GM18868 (cell line): Measurements from ENCODE around the gene CASQ1.

Experiments
- ATAC-seq: cut with Tn5 transposase; IDR thresholded peaks from one replicate; pipeline ENCODE4 v1.9.1; 2021; ENCODE audit warnings: mild to moderate bottlenecking, moderate library complexity; ENCODE audit not compliant: unreplicated experiment

Gene CASQ1

DNA sequence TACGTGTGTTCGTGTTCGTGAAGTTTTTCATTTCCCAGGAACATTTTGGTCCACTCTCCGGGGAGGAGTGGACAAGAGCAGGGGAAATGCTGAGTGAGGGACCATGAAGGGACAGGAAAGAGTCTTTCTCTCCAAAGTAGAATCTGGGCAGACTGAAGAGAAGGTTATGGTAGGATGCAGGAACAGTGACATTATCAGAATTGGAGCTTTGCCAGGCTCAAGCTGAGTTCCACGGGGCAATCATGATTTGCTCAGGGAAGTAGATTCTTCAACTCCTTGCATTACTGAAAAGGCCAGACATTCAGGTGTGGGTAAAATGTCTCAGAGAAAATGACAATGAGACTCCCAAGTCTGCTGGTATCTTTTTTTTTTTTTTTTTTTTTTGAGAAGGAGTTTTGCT lies 22.4 kb upstream of the CASQ1 start:
- ATAC-seq: no peak

GRCh38 chr1:160168609-160169369 lies 21.6 kb upstream of the CASQ1 start:
- no peak for ATAC-seq

- peak; percentile 85 for ATAC-seq
These were observed 20.6 kb upstream of the CASQ1 start for GRCh38 chr1:160169553-160170399.

- ATAC-seq: no peak
These were observed 19.0 kb upstream of the CASQ1 start for GRCh38 chr1:160171354-160171753.

GRCh38 chr1:160171980-160172379 lies 18.4 kb upstream of the CASQ1 start:
- no peak for ATAC-seq

- peak; percentile 50 for ATAC-seq
These were observed 13.1 kb upstream of the CASQ1 start for GRCh38 chr1:160177231-160177630.

- no peak for ATAC-seq
These were observed 12.7 kb upstream of the CASQ1 start for GRCh38 chr1:160177667-160178066.

- ATAC-seq: no peak
These were observed 11.6 kb upstream of the CASQ1 start for GRCh38 chr1:160178731-160179130.

GRCh38 chr1:160179336-160179735 lies 11.0 kb upstream of the CASQ1 start:
- no peak for ATAC-seq

- ATAC-seq: no peak
These were observed 4.1 kb upstream of the CASQ1 start for GRCh38 chr1:160186246-160186645.

DNA sequence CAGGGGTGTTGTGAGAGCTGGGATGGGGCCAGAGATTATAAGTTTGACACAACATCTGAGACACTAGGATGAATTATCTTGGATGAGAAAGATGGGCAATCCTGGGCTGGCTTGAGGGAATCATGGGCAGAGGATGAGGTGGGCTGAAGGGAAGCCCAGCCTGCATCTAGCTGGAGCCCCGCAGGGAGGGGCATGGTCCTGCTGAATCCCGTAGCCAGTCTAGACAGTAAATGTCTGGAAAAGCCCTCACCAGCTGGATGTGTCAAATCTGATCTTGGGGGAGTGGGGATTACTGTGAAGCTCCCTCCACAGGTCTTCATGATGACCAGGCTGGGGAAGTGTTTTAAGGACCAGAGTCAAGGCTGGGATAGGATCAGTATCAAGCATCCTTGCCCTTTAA lies 3.6 kb upstream of the CASQ1 start:
- ATAC-seq: no peak

GRCh38 chr1:160187407-160187806 lies 3.0 kb upstream of the CASQ1 start:
- ATAC-seq: no peak

GRCh38 chr1:160188341-160188740 lies 2.0 kb upstream of the CASQ1 start:
- ATAC-seq: no peak

- ATAC-seq: no peak
These were observed 1.4 kb downstream of the CASQ1 start for GRCh38 chr1:160191756-160192155.

- ATAC-seq: no peak
These were observed 1.9 kb downstream of the CASQ1 start for GRCh38 chr1:160192234-160192633.

DNA sequence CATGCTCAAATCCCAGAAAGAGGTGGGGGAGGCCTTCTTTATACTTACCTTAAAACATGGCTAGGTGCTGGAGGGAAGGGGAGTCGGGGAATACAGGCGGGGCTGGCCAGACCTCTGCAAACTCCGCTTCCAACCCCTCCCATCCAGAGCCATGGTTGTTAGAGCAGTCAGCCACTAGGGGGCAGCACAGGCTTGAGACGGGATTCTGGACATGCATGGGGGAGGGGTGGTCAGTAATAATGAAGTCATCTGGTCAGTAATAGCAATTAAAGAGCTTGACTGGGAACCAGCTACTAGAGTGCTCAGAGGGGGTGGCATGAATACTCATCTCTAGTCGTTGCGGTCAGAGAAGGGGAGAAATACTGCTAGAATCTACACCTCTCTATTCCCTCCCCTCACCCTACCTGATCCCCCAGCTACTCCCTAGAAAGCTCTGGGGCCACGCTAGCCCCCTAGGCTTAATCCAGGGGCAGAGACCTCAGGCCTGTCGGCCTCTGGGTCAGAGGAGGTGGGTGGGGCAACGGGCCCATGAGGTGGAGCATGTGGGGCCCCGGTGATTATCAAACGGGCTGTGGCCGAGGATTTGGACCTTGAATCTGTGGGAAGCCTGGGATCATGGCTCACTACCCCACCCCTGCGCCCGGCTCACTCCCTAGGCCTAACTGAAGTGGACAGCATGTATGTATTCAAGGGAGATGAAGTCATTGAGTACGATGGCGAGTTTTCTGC lies 2.9 kb downstream of the CASQ1 start:
- ATAC-seq: peak; percentile 57

DNA sequence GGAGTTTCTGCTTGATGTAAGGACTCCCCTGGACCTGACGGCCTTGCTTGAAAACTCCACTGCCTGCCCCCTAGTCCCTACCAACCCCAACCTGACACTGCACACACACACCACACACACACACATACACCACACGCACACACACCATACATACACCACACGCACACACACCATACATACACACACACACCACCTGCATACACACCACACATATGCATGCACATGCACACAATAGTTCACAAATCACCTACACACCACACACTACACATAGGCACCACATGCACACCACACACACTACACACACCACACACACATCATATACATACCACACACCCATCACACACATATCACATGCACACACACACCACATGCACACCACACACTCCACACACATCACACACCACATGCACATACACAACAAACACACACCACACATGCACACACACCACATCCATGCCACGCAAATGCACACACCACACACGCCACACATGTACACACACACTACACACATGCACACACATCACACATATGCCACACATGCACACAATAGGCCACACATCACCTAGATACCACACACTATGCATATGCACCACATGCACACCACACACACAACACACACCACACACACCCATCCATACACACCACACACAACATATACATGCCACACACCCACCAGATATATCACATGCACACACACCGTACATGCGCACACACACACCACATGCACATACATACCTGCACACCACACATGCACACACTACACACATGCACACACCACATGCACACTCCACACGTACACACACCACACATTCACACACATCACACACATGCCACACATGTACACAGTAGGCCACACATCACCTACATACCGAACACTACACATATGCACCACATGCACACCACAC lies 3.7 kb downstream of the CASQ1 start:
- ATAC-seq: no peak

- no peak for ATAC-seq
These were observed 4.3 kb downstream of the CASQ1 start for GRCh38 chr1:160194737-160195059.

DNA sequence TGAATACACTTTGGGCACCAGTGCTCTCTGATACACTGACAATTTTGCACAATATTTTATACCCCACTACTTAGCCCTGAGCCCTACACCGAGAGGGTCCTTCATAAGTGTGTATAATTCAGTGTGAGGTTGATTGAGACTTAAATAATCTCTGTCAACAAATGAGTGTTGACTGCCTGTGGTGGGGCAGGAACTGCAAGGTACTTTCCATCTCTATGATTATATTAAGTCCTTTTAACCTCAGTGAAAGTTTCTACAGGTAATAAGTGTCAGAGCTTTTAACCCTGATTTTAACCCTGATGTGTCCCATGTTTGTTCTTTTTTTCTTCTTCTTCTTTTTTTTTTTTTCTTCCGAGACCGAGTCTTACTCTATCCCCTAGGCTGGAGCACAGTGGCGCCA lies 5.8 kb downstream of the CASQ1 start:
- ATAC-seq: no peak

DNA sequence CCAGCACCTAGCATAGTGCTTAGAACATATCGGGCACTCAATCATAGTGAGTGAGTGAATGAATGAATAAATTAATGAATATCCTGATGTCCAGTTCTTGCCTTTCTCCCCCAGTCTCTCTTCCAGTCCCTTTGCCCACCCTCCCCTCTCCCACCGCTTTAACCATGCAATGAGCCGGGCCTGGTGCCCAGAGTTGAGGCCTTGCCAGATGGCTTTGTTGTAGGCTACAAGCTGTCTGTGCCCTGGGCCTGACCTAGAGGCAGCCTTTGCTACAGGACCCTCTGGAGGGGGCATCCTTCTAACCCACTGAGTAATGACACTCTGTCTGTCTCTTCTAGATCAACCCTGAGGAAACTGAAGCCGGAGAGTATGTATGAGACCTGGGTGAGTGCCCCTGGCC lies 6.9 kb downstream of the CASQ1 start:
- no peak for ATAC-seq

- no peak for ATAC-seq
These were observed 10.4 kb downstream of the CASQ1 start for GRCh38 chr1:160200786-160201185.
